Suprapubic skin (tissue), 4 donors: ENCODE results near the gene TPSD1.

Experiments
- POLR2A ChIP-seq, 2 donors: fragments of 450-650 bp; IDR thresholded peaks; one replicate each; pipeline ENCODE4 v1.6.1; 2017; ENCODE audit warnings: antibody characterized with exemption in 2 of 2, mild to moderate bottlenecking in 2 of 2, moderate library complexity in 2 of 2
- POLR2AphosphoS5 ChIP-seq, 3 donors: sonication (generic); formaldehyde crosslinking; IDR thresholded peaks; one replicate each; pipeline ENCODE4 v1.6.1; 2017; ENCODE audit warnings: antibody characterized with exemption in 3 of 3
- TF ChIP-seq, protein P1 (sequence below), 2 donors: fragments of 200-600 bp in 1 of 2; fragments of 450-650 bp in 1 of 2; sonication (generic) in 1 of 2; IDR thresholded peaks; one replicate each; pipeline ENCODE4 v1.5.1; 2016 to 2019; ENCODE audit warnings: antibody characterized with exemption in 2 of 2, mild to moderate bottlenecking in 1 of 2, moderate library complexity in 1 of 2

- TF ChIP-seq, protein P1, sequence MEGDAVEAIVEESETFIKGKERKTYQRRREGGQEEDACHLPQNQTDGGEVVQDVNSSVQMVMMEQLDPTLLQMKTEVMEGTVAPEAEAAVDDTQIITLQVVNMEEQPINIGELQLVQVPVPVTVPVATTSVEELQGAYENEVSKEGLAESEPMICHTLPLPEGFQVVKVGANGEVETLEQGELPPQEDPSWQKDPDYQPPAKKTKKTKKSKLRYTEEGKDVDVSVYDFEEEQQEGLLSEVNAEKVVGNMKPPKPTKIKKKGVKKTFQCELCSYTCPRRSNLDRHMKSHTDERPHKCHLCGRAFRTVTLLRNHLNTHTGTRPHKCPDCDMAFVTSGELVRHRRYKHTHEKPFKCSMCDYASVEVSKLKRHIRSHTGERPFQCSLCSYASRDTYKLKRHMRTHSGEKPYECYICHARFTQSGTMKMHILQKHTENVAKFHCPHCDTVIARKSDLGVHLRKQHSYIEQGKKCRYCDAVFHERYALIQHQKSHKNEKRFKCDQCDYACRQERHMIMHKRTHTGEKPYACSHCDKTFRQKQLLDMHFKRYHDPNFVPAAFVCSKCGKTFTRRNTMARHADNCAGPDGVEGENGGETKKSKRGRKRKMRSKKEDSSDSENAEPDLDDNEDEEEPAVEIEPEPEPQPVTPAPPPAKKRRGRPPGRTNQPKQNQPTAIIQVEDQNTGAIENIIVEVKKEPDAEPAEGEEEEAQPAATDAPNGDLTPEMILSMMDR (IDR thresholded peaks at IDR 0.05), result no peak
- no peak for TF ChIP-seq POLR2AphosphoS5 (IDR thresholded peaks at IDR 0.05)
- TF ChIP-seq POLR2A (IDR thresholded peaks at IDR 0.05), result no peak
Observed at GRCh38 chr16:1260101-1260680, 4.3 kb downstream of the TPSD1 start.
